ENCODE results near the gene LIPE.

The LIPE gene

DNA sequence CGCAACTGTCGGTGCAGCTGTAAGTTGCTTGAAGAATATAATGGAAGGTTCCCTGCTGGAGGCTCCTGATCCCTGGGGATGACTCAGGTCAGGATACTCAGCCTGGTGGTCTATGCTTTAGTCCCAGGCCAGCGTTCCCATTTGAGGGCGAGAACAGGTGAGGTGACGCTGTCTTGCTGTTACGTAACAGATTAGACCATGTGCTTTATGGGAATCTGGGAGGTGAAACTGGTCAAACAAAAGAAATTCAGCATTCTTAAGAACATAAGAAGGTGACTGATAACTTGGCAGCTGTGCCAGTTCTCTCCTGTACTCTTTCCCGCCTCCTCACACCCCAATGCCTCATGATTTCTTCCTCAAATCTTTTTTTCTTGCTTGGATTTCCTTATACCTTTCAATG, 15.6 kb upstream of the LIPE start, which contains the start of gene CXCL17:
TSS of gene CXCL17 (minus strand) at position 114 of the 400 bp plus-strand sequence. CDS start 114 bp downstream, outside the sequence.
- TF ChIP-seq, protein P1, sequence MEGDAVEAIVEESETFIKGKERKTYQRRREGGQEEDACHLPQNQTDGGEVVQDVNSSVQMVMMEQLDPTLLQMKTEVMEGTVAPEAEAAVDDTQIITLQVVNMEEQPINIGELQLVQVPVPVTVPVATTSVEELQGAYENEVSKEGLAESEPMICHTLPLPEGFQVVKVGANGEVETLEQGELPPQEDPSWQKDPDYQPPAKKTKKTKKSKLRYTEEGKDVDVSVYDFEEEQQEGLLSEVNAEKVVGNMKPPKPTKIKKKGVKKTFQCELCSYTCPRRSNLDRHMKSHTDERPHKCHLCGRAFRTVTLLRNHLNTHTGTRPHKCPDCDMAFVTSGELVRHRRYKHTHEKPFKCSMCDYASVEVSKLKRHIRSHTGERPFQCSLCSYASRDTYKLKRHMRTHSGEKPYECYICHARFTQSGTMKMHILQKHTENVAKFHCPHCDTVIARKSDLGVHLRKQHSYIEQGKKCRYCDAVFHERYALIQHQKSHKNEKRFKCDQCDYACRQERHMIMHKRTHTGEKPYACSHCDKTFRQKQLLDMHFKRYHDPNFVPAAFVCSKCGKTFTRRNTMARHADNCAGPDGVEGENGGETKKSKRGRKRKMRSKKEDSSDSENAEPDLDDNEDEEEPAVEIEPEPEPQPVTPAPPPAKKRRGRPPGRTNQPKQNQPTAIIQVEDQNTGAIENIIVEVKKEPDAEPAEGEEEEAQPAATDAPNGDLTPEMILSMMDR (conservative IDR thresholded peaks at IDR 0.05), result no peak
- TF ChIP-seq ZFX (IDR thresholded peaks at IDR 0.05), result no peak
- H3K27ac ChIP-seq, result no peak within 1 kb of the TSS

DNA sequence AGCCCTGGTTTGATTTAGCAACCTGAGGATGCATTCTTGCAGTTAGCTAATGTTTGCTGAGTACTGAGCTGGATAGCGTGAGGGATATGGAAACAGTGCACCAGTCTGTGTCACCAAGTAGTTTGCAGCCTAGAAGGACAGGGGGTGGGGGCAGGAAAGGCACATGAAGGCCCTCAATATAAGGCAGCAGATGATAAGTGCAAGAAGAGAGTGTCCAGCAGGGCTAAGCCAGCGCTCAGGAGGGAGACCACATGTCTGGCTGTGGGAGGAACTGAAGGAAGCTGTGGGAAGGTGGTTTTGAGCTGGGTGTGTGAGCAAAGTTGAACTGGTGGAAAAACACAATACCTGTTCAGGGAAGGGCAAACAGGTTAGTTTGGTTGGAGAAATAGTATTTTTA, 13.9 kb upstream of the LIPE start:
- no peak for TF ChIP-seq ZFX (IDR thresholded peaks at IDR 0.05)
- TF ChIP-seq, protein P1 (conservative IDR thresholded peaks at IDR 0.05), result no peak
- no peak overlapping the region for H3K27ac ChIP-seq

DNA sequence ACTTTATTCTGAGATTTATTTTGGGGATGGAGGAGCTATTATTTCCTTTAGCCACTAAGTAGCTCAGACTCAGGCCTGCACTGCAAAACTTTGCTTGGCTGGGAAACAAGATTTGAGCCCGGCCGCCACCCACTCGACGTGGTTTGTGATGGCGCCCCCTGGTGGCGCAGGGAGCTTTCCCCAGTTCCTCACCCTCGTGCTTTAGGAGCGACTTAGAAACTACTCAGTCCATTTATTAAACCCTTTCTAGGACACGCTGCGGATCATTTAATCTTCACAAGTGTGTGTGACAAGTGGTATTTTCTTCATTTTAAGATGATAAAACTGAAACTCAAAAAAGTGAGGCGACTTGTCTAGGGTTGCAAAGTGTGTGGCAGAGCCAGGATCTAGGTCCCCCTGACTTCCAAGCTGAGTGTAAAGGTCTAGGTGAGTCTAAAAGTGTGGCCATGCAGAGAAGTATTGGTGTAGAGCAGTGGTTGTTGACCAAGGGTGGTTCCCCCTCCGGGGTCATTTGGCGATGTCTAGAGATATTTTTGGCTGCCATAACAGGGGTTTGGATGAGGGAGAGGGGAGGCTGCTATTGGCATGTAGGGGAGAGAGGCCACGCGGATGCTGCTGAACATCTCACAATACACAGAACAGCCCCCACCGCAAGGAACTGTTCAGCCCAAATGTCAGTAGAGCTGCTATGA, 13.3 kb upstream of the LIPE start:
- TF ChIP-seq, protein P1 (conservative IDR thresholded peaks at IDR 0.05), result peak; percentile 87
- TF ChIP-seq ZFX (IDR thresholded peaks at IDR 0.05), result no peak
- H3K27ac ChIP-seq, result no peak overlapping the region

DNA sequence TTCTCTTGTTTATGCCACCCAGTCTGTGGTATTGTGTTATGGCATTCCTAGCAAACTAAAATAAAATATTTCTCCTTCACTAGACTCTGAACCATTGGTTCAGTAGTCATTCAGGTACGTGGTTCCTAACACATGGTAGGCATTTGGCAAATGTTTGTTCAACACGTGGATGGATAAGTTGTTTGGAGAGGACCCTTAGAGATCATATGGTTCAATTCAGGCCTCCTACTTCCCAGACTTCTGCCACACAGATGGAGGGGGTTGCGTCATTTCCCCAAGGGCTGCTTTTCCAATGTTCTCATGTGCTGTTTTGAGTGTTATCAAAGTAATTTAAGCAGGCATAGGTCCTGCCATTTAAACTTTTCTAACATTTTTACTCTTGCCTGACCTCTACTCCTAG, 8.8 kb upstream of the LIPE start:
- H3K27ac ChIP-seq, result no peak overlapping the region
- TF ChIP-seq ZFX (IDR thresholded peaks at IDR 0.05), result no peak
- TF ChIP-seq, protein P1 (conservative IDR thresholded peaks at IDR 0.05), result no peak

DNA sequence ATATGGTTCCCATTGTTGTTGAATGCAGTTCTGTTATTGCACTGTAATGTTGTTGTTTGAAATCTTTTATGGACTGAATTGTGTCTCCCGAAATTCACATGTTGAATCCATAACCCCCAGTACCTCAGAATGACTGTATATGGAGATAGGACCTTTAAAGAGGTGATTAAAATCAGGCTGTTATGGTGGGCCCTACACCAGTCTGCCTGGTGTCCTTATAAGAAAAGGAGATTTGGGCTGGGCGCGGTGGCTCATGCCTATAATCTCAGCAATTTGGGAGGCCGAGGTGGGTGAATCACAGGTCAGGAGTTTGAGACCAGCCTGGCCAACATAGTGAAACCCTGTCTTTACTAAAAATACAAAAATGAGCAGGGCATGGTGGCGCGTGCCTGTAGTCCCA, 8.1 kb upstream of the LIPE start:
- H3K27ac ChIP-seq, result no peak overlapping the region
- TF ChIP-seq, protein P1 (conservative IDR thresholded peaks at IDR 0.05), result no peak
- TF ChIP-seq ZFX (IDR thresholded peaks at IDR 0.05), result no peak

DNA sequence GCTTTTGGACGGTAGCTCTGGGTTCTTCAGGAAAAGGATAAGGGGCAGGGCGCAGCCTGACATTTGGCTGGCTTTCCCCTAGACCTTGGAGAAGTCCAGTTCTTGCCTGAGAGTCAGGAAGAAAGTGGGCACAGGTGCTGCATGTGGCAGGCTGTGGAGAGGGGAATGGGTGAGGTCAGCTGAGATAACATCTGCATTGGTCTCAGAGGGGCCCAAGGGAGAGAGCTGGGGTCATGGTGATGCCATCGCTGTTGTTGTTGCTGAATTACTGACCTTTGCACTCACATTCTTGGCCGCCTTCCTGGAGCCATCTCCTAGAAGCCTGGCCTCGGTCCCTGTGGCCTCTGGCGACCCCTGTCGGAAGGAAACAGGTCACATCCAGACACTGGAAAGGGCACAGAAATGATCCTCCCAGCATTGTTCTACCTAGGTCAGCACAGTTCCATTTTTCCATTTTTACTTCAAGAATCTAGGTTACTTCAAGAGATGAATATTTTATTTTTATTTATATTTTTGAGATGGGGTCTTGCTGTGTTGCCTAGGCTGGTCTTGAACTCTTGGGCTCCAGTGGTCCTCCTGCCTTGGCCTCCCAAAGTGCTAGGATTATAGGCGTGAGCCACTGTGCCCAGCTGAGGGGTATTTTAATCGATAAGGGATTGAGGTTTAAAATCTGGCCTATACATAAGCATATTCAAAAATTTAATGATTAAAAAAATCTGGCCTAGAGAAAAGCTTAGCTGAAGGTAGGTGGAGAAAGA, 6.5 kb upstream of the LIPE start:
- TF ChIP-seq, protein P1 (conservative IDR thresholded peaks at IDR 0.05), result peak; percentile 75
- TF ChIP-seq ZFX (IDR thresholded peaks at IDR 0.05), result no peak
- no peak overlapping the region for H3K27ac ChIP-seq

DNA sequence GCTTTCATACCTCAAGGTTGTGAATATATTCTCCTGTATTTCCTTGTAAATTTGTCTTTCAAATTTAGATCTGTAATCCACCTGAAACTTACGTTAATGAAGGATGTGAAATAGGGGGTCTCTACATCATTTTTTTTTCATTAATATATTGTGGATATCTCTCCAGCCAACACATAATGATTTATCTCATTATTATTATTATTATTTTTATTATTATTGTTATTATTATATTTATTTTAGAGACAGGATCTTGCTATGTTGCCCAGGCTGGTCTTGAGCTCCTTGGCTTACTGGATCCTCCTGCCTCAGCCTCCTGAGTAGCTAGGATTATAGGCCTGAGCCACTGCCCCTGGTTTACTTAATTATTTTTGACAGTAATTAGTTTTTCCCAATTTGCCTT, 4.3 kb upstream of the LIPE start:
- TF ChIP-seq, protein P1 (conservative IDR thresholded peaks at IDR 0.05), result no peak
- no peak overlapping the region for H3K27ac ChIP-seq

All from C4-2B (cell line).